Pulmonary artery endothelial cell (primary cell): ENCODE measurements around the gene VPS18. TPM values are rescaled to one million over a fixed set of nuclear protein-coding genes. Genes with fewer than 3 reads are reported as not detected.

Experiments
- DNase-seq: peaks from one replicate; pipeline ENCODE4 v3.0.0-alpha.2; 2011; ENCODE audit warnings: low read depth, low spot score
- total RNA-seq: library from RNA; depleted of rRNA; stranded (reverse); fragments of >200 nt; gene quantifications from 2 replicates; pipeline ENCODE4 v1.2.3, GENCODE V29; 2014

VPS18 gene
- total RNA-seq, 1 donor from 2014 or later, result 48.7 TPM

DNA sequence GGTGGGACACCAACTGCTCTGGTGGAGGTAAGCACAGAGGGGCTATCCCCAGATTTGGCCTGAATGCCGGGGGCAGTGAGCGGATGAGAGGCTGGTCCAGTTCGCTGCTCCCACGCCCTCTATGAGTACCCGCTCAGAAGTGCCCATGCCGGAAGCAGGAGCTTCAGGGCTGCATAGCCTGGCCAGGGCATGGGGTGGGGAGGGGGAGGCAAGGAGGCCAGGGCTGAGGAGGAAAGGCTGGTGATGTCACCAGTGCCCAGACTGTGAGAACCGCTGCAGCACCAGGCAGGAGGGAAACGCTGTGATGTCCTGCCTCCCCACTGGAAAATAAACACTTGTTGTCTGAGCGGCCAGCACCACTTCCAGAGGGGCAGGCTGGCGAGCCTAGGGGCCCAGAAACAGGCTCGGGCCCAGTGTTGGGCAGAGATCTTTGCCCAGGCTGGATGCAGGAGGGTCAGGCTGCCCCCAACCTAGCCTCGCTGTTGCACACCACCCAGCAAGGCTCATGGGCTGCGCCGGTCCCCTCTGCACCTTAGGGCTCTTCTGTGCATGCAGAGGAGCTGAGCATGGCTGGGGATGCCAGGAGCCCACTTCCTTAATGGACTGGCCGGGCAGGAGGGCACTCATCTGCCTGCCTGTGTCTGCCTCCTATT, 24.0 kb downstream of the VPS18 start:
- no peak for DNase-seq

DNA sequence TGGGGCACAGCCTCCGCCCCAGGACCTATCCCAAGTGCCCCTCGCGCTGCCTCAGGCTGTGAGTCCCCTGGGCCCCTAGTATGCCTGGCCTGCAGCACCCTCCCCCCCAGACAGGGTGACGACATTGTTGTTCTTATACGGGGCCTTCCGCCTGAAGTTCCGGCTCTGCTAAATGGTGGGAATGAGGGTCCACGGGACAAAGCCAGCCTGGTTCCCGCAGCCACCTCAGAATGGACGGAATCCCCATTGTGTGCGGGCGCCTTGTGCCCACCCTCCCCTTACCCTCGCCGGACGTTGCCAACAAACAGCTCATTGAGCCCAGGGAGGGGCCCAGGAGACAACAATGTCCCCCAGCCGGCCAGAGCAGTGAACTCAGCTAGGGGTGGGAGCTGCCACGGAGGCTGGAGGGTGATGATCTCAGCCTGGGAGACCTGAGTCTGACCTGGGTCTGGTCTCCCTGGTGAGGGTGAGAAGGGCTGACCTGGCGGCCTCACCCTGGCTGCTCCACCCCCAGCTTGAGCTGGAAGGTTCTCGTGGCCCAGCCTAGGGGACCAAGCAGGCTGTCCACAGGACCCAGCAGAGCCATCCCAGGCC, 24.6 kb downstream of the VPS18 start:
- no peak for DNase-seq

- no peak for DNase-seq
These were observed 27.8 kb downstream of the VPS18 start for GRCh38 chr15:40921949-40922607.

- no peak for DNase-seq
These were observed 28.4 kb downstream of the VPS18 start for GRCh38 chr15:40922608-40923005.

DNA sequence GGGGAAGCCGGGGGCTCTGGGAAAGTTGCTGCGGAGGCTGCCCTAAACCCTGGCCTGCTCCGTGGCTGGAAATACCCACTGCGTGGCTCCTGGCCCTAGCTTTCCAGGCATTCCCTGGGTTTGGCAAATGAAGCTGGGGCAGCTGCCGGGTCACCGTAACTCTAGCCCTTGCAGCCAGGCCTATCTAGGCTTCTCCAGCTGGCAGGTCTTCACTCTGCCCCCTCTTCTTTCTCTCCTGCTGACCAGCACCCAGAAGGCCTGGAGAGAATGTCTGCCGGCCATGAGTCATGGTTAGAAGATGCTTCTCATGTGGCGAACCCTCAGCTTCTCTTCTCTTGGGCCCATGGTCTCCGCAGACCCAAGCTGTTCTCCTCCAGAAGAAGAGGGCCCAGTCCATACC, 29.3 kb downstream of the VPS18 start:
- DNase-seq, result no peak

GRCh38 chr15:40925495-40925862, 31.2 kb downstream of the VPS18 start:
- no peak for DNase-seq

DNA sequence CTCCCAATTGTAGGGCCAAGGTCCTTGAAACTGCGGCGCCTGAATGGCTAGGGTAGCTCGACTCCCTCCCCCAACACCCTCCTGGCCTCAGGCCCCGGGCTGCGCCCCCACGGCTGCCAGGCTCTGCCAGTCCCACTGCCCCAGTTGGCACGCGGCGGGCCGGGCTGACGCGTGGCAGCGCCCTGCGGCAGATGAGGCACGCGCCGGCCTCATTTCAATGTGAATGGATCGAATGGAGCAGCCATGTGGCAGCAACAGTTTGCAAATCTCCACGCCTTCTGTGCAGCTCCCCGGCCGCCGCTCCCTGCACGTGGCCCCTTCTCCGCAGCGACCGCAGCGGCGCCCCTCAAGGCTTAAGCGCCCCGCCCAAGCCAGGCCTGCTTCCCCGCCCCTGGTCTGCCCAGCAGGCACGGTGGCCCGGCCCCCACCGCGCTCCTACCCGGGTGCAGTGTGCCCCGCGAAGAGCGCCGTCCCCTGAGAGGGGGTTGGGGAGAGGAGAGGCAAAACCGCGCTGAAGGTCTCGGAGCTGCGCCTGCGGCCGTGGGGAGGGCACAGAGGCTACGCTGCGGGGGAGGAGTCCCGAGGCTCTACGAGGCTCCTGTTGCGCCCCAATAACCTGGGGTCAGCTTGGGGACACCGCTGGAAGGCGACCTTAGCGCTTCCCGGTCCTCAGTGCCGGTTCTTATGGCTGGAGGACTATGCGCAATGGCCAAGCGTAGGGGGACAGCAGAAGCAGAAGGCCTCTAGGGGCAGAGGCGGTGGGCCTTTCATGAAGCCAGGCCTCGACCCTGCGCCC, 31.8 kb downstream of the VPS18 start:
- no peak for DNase-seq

GRCh38 chr15:40926659-40927494, 32.6 kb downstream of the VPS18 start:
- no peak for DNase-seq

- DNase-seq, result no peak
These were observed 33.2 kb downstream of the VPS18 start for GRCh38 chr15:40927495-40927872.

DNA sequence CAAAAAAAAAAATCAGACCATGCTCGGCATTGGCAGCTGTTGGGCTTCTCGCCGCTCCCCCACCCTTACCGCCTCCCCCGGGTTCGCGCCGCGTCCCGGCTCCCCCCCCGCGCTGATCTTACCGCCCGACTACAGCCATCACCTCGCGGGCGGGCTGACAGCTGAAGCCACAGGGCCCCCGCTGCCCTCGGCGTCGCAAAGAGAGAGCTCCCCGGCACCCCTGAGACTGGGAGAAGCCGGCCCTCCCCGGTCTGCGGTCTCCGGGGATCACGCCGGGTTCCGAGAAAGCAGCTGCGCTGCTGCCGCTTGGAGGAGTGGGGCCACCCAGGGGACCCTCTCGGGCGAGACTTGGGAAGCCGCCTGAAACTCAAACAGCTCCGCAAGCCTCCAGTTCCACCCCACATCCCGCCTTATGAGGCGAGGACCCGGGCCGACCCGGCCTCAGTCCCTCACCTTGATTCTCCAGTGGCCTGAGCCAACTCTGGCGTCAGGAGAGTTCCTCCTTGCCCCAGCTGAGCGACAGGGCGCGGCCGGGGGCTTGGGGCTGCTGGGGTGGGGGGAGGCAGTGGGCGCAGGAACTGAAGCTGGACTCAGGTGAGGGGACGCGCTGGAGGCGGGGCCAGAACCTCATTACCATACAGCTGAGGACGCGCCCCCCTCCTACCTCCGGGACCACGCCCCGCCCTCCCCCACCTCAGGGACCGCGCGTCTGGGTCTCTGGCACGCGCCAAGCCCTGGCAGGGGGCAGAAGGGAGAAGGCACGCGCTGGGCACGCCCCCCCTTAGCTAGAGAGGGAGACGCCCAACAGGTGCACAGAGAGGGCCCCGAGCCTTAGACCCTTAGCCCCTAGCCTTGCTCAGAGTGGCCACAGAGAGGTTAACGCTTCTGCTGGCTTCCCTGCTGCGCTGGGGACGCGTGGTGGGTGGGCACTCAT, 33.9 kb downstream of the VPS18 start:
- no peak for DNase-seq

DNA sequence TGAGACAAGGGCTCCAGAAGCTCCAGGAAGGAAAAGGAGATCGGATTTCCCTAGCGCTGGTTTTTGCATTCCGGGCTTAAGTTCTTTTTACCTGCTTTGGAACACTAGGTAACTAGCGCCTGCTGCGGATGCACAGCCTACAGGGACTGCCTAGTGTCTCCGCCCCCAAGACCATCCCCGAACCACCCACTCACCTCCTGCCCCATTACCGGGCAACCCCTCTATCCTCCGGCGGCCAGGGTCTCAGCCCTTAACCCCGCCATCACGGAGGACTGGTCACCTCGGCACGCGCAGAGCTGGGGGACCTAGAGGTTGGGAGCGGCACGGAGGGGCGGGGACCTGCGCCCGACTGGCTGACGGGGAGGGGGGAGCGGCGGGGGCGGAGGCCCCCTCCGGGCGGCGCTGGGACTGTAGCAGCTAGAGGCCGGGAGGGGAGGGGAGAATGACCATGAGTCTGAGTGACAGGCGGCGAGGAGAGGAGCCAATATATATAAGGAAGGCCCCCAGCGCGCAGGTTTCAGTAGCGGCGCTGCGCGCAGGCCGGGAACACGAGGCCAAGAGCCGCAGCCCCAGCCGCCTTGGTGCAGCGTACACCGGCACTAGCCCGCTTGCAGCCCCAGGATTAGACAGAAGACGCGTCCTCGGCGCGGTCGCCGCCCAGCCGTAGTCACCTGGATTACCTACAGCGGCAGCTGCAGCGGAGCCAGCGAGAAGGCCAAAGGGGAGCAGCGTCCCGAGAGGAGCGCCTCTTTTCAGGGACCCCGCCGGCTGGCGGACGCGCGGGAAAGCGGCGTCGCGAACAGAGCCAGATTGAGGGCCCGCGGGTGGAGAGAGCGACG, 34.8 kb downstream of the VPS18 start, which contains the start of gene DLL4:
DLL4 (plus strand) TSS at position 520 of the 839 bp plus-strand sequence. CDS start 329 bp downstream, outside the sequence.
- DNase-seq, result peak; percentile 82

DNA sequence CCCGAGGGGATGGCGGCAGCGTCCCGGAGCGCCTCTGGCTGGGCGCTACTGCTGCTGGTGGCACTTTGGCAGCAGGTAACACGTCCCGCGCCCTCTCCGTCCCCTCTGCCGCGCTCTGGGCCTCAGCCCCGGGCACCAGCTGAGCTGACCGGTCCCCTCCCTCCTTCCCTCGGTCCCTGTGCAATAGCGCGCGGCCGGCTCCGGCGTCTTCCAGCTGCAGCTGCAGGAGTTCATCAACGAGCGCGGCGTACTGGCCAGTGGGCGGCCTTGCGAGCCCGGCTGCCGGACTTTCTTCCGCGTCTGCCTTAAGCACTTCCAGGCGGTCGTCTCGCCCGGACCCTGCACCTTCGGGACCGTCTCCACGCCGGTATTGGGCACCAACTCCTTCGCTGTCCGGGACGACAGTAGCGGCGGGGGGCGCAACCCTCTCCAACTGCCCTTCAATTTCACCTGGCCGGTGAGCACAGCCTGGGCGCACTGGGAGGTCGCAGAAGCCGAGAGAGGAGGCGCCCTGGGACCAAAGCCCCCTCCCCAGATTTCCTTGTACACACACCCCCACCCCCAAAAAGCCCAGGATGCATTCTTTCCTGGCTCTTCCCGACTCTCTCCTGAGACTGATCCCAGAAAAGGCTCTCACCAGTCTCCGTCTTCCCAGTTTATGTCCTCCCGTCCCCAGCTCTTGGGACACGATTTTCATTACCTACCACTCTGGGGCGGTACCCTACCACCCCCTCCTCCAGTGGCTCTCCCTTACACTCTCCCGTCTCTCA, 35.6 kb downstream of the VPS18 start:
- no peak for DNase-seq

GRCh38 chr15:40930430-40931299, 36.4 kb downstream of the VPS18 start:
- peak; percentile 84 for DNase-seq

GRCh38 chr15:40931300-40932142, 37.3 kb downstream of the VPS18 start:
- no peak for DNase-seq

- DNase-seq, result no peak
These were observed 37.9 kb downstream of the VPS18 start for GRCh38 chr15:40932156-40932555.
